ENCODE data around the gene CPNE7.

CPNE7 gene

GRCh38 chr16:89600427-89600826 lies 24.9 kb downstream of the CPNE7 start:
- Histone ChIP-seq H3K9ac (ENCODE audit: low read length) (no peak overlapping the region), H3K4me2 (ENCODE audit: low read depth, low read length, poor library complexity, severe bottlenecking) (no peak overlapping the region), H2AFZ (ENCODE audit: low read depth, low read length, severe bottlenecking) (no peak overlapping the region), H3K27me3 (ENCODE audit: low read length) (no peaks in the 10 kb centered on the region), H3K27ac (ENCODE audit: low read depth, low read length) (no peak overlapping the region), H3K36me3 (ENCODE audit: low read length) (no peaks in the 10 kb centered on the region), H3K9me2 (replicated peaks; ENCODE audit: insufficient read depth, low read length) (no peaks in the 10 kb centered on the region), H3K4me3 (ENCODE audit: insufficient read depth, low read length, poor library complexity, severe bottlenecking) (no peak overlapping the region), H3K9me3 (ENCODE audit: insufficient read depth, low read length) (no peaks in the 10 kb centered on the region), H4K20me1 (ENCODE audit: low read depth, low read length) (no peaks in the 10 kb centered on the region), H3K79me2 (ENCODE audit: insufficient read depth, low read length) (no peaks in the 10 kb centered on the region), H3F3A (ENCODE audit: insufficient read depth) (no peaks in the 10 kb centered on the region)
- no peak for TF ChIP-seq CTCF (IDR thresholded peaks at IDR 0.05; ENCODE audit: insufficient read depth, low read length, poor library complexity, severe bottlenecking)
- TF ChIP-seq EZH2phosphoT487 (conservative IDR thresholded peaks at IDR 0.05; ENCODE audit: low read length): no peak

GRCh38 chr16:89600956-89601355 lies 25.4 kb downstream of the CPNE7 start:
- Histone ChIP-seq H3K9me2 (replicated peaks; ENCODE audit: insufficient read depth, low read length) (no peaks in the 10 kb centered on the region), H2AFZ (ENCODE audit: low read depth, low read length, severe bottlenecking) (no peak overlapping the region), H3K27me3 (ENCODE audit: low read length) (no peaks in the 10 kb centered on the region), H3K79me2 (ENCODE audit: insufficient read depth, low read length) (no peaks in the 10 kb centered on the region), H3K9ac (ENCODE audit: low read length) (no peak overlapping the region), H3K4me2 (ENCODE audit: low read depth, low read length, poor library complexity, severe bottlenecking) (no peak overlapping the region), H3F3A (ENCODE audit: insufficient read depth) (no peaks in the 10 kb centered on the region), H4K20me1 (ENCODE audit: low read depth, low read length) (no peaks in the 10 kb centered on the region), H3K9me3 (ENCODE audit: insufficient read depth, low read length) (no peaks in the 10 kb centered on the region), H3K36me3 (ENCODE audit: low read length) (no peaks in the 10 kb centered on the region), H3K27ac (ENCODE audit: low read depth, low read length) (no peak overlapping the region), H3K4me3 (ENCODE audit: insufficient read depth, low read length, poor library complexity, severe bottlenecking) (no peak overlapping the region)
- TF ChIP-seq CTCF (IDR thresholded peaks at IDR 0.05; ENCODE audit: insufficient read depth, low read length, poor library complexity, severe bottlenecking): no peak
- TF ChIP-seq EZH2phosphoT487 (conservative IDR thresholded peaks at IDR 0.05; ENCODE audit: low read length): no peak

GRCh38 chr16:89601906-89602272 lies 26.3 kb downstream of the CPNE7 start:
- Histone ChIP-seq H3K9me2 (replicated peaks; ENCODE audit: insufficient read depth, low read length) (no peaks in the 10 kb centered on the region), H3K36me3 (ENCODE audit: low read length) (no peaks in the 10 kb centered on the region), H3K27ac (ENCODE audit: low read depth, low read length) (no peak overlapping the region), H3F3A (ENCODE audit: insufficient read depth) (no peaks in the 10 kb centered on the region), H3K4me2 (ENCODE audit: low read depth, low read length, poor library complexity, severe bottlenecking) (no peak overlapping the region), H3K9me3 (ENCODE audit: insufficient read depth, low read length) (no peaks in the 10 kb centered on the region), H2AFZ (ENCODE audit: low read depth, low read length, severe bottlenecking) (no peak overlapping the region), H3K9ac (ENCODE audit: low read length) (no peak overlapping the region), H3K79me2 (ENCODE audit: insufficient read depth, low read length) (no peaks in the 10 kb centered on the region), H3K27me3 (ENCODE audit: low read length) (no peaks in the 10 kb centered on the region), H4K20me1 (ENCODE audit: low read depth, low read length) (no peaks in the 10 kb centered on the region), H3K4me3 (ENCODE audit: insufficient read depth, low read length, poor library complexity, severe bottlenecking) (no peak overlapping the region)
- TF ChIP-seq CTCF (IDR thresholded peaks at IDR 0.05; ENCODE audit: insufficient read depth, low read length, poor library complexity, severe bottlenecking): no peak
- TF ChIP-seq EZH2phosphoT487 (conservative IDR thresholded peaks at IDR 0.05; ENCODE audit: low read length): no peak

All from SU-DHL-6 (cell line).